D721Med (cell line): ENCODE results near the gene PJA1.

Experiments used
- DNase-seq: peaks from one replicate; pipeline ENCODE4 v3.0.0; 2011; ENCODE audit warnings: low spot score; ENCODE audit not compliant: insufficient read length
- FAIRE-seq: peaks from 2 replicates; lab custom pipeline; 2011; peaks lifted over from hg19 to GRCh38; lab: Jason Lieb, UNC
- TF ChIP-seq, protein P1 (sequence below): IDR thresholded peaks from 2 replicates; pipeline ENCODE4 v1.5.1; 2012; ENCODE audit warnings: mild to moderate bottlenecking, control low read depth; ENCODE audit not compliant: insufficient read depth; ENCODE audit errors: missing control alignments

PJA1 gene

DNA sequence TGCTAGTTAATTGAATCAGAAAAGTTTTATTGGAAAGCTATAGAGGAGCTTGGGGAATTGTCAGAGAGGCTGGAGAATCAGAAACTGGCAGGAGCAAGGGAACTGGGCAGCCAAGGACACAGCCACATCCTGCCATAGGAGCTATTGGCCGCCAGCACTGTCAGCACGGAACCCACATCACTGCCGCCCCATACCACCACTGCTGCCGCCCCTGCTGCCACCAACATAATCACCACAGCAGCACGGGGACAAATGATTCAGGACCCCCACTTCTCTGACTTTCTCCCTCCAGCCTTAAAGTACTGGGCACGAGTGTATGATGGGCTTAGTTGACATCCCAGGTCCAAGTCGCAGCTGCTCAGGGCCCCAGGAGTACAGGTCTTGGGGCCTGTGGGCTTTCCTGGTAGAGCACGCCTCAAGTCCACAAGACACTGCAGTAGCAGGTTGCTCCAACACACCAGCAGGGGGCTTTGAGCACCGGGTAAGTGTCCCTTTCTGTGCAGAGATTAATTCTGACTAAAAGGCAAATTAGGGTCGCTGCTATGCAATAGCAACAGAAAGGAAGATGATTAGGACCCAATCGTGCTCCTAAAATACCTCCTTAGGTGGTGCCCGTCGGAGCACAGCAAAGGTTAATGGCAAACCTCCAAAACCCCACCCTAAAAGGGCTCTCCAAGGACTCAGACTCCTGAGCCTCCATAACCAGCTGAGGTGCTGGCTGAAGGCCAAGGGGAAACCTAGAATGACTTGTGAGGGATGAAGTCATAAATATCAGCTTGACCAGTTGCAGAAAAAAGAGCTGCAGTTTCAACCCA is 6.9 kb downstream of the PJA1 start:
- TF ChIP-seq, protein P1, sequence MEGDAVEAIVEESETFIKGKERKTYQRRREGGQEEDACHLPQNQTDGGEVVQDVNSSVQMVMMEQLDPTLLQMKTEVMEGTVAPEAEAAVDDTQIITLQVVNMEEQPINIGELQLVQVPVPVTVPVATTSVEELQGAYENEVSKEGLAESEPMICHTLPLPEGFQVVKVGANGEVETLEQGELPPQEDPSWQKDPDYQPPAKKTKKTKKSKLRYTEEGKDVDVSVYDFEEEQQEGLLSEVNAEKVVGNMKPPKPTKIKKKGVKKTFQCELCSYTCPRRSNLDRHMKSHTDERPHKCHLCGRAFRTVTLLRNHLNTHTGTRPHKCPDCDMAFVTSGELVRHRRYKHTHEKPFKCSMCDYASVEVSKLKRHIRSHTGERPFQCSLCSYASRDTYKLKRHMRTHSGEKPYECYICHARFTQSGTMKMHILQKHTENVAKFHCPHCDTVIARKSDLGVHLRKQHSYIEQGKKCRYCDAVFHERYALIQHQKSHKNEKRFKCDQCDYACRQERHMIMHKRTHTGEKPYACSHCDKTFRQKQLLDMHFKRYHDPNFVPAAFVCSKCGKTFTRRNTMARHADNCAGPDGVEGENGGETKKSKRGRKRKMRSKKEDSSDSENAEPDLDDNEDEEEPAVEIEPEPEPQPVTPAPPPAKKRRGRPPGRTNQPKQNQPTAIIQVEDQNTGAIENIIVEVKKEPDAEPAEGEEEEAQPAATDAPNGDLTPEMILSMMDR: peak; percentile 49
- DNase-seq (no peak), FAIRE-seq (no peak)

DNA sequence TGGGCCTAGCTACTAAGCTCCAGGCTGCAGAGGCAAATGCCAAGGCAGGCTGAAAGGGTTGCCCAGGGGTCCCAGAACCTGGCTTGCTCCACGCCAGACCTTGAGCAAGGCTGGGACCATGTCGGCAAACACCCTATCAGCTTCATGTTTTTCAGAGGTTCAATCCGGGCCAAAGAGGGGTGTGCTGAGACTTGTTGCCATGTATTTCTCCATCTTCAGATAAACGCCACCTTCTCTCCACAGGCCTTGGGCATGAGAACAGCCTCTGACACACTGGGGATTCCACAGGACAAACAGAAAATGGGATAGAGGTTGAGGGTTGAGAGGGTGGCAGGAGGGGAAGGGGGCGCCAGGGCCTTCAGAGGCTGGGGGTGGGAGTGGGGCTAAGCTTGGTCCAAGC is 8.6 kb downstream of the PJA1 start:
- TF ChIP-seq, protein P1: no peak
- no peak for FAIRE-seq
- no peak for DNase-seq

DNA sequence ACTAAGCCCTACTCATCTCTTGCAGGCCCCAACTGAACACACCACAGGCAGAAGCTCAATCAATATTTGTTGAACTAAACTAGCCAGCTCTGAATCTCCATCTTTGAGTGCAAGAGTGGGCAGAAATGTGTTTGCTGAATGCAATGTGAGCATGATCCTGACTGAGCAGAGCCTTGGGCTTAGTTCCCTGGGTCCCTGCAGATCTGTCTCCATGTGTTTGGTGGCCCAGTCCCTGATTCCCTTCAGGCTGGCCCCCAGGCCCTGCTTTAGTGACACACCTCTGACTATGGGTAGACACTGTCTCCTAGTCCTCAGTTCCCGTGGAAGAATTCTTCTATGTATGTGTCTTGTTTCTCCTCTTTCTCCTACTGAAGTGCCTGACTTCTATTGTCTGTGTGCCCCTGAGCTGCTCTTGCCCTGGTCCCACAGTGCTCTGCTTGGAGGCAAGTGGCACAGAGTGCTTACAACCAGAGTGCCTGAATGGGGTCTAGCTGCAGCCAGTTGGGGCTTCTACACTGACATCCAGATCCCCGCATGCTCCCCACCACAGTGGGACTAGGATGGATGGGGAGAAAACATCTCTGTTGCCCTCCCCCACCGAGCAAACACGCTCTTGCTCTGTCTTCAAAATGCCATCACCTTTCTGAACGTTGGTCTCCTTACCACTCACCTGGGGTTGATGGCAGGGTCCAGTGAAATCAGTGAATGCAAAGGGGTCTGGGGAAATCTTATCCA is 9.3 kb downstream of the PJA1 start:
- no peak for DNase-seq
- FAIRE-seq: no peak
- TF ChIP-seq, protein P1: no peak

DNA sequence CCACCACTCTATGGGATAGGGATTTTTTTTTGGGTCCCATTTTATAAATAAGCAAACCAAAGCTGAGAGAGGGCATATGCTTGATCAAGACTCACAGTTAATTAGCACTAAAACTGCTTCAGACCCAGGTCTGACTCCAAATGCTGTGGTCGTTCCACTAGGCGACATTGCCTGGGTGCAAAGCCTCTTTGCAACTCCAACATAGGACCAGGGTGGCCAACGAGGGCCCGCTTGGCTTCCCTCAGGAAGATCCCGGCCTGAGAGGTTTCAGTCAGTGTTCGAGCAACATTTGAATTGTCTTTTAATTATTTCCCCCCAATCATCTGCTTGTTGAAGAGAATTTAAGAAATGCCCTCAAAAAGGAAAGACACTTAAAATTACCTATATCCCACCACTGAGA is 11.2 kb downstream of the PJA1 start:
- no peak for DNase-seq
- FAIRE-seq: no peak
- TF ChIP-seq, protein P1: no peak

DNA sequence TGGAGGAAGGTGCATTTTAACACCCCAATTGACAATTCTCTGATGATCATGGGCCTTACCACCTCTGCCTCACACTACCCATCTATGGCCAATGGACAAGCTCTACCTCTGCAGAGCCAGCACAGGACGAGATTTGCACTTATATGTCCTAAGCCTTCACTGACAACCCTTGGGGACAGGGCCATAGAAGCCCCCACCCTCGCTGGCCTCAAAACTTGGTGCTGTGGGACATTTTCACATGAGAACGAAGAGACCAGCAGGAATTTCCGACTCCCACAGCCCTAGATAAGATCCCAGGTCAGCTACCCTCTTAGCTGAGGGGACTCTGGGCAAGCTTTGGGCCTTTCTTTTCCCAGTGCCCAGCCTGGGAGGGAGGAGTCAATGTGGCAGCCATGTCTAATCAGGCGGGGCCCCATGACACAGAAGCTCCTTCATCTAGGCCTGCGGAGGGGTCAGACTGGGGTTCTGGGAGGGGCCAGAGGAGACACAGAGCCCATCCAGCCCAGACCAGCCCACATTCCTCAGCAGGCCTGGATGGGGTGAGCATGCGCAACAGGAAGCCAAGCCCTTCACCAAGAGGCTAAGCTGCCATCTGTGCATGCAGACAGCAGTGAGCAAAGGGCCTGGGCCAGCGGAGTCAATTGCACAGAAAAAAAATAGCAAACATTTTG is 12.1 kb downstream of the PJA1 start:
- no peak for FAIRE-seq
- no peak for DNase-seq
- TF ChIP-seq, protein P1: no peak

DNA sequence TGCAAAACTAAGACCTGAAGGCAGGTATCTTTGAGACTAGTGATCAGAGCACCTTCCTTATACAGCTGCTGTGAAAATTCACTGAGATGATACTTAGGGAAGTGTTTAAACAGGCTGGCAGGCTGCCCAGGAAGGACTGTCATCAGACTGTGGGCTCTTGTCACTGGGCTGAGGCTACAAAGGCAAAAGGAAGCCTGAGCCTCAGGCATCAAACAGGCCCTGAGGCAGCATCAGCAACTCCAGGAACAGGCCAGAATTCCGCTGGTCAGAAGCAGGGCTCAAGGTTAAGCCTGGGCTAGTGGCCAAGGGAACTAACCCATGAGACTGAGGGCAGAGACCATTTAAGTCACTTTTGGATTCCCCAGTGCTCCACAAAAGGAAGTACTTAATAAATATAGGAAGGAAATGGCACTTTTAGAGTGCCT is 12.8 kb downstream of the PJA1 start:
- no peak for FAIRE-seq
- no peak for DNase-seq
- TF ChIP-seq, protein P1: no peak

DNA sequence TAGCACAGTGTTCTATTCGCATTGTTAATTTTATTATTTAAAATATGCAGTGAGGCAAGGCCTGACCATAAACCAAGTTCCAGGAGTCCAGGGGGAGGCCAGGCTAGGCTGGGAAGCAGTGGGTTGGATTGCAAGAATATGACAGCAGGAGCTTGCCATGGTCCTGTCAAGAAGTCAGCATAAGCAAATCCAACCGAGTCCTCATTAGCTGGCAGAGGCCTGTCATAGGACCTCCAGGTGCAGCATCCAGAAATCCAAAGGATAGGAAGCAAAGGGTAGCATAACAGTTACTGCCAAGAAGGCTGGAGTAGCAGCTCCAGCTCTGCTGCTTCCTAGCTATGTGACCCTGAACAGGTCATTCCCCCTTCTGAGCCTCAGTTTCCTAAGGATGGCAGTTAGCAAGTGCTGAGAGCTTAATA is 13.4 kb downstream of the PJA1 start:
- no peak for FAIRE-seq
- TF ChIP-seq, protein P1: no peak

More for the DNA sequence above, 13.4 kb downstream of the PJA1 start:
- DNase-seq: no peak
